Left ventricle myocardium inferior (tissue), 1 donor: ENCODE results near the gene PDRG1. TPM values are rescaled to one million over a fixed set of nuclear protein-coding genes. Genes with fewer than 3 reads are reported as not detected.

Experiments used
- DNase-seq: peaks from one replicate; pipeline ENCODE4 v3.0.0-alpha.2; 2020
- H3K27ac ChIP-seq: fragments of 200-600 bp; replicated peaks from 2 replicates; pipeline ENCODE4 v1.8.0; 2021
- H3K27me3 ChIP-seq: fragments of 200-600 bp; 2 replicates; pipeline ENCODE4 v1.8.0; 2021; ENCODE audit warnings: low read depth
- H3K36me3 ChIP-seq: fragments of 200-600 bp; 2 replicates; pipeline ENCODE4 v1.8.0; 2021
- H3K4me1 ChIP-seq: fragments of 200-600 bp; 2 replicates; pipeline ENCODE4 v1.8.0; 2021
- H3K4me3 ChIP-seq: fragments of 200-600 bp; 2 replicates; pipeline ENCODE4 v1.8.0; 2021; ENCODE audit warnings: mild to moderate bottlenecking, moderate library complexity
- H3K9me3 ChIP-seq: fragments of 200-600 bp; replicated peaks from 2 replicates; pipeline ENCODE4 v1.8.0; 2021
- intact Hi-C: fragments of 100-400 bp; cut with micrococcal nuclease; formaldehyde crosslinking; loops from one replicate; pipeline ENCODE4 v1.11.0; 2022
- total RNA-seq: library from RNA; stranded (reverse); fragmentation: NEBNext Ultra II Directional; extraction: Animal tissue kit (Norgen Biotek cat#: 25700); gene quantifications from one replicate; pipeline ENCODE4 v1.2.1, GENCODE V29; 2021
- TF ChIP-seq, protein P1 (sequence below): fragments of 200-600 bp; IDR thresholded peaks from 2 replicates; pipeline ENCODE4 v1.8.0; 2021; ENCODE audit warnings: antibody characterized with exemption, mild to moderate bottlenecking, borderline replicate concordance
- donor health status: DM: no; HTN: yes; CAD: no; lungs with severe emphysema.

PDRG1 gene
- total RNA-seq, 1 donor from 2014 or later = 10.4 TPM

DNA sequence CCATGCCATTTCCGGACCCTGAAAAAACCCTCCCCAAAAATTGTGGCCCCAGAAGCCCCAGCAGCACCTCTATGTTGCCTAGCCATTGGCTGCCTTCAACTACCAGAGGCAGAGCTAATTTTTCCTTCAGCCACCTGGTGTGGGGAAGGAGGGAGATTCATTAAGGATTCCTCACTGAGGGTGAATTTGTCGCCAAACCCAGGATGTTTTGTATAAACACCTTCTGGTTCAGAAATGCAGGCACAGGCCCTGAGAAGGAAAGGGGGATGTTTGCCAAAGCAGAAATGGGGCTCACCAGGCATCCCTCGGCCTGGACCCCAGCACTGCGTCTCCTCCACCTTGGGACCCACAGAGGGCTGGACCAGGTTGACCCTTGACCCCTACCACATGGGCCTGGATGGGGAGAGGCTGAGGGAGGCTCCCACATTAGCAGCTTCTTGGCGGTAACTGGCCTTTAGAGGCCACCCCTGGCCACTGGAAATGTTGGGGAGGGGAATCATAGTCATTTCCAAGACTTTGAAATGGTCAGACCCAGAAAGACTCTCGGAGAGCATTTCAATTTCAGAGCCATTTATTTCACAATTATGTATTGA is 1.8 kb upstream of the PDRG1 start:
- no peak for DNase-seq
- intact Hi-C loops = loop anchor here (10.0 kb wide), 1 partner anchor 99 kb away; no protein-coding TSS in a partner anchor
- H3K9me3 ChIP-seq = no peaks in the 10 kb centered on the region
- peaks cover 16% of the 10 kb centered on the region for H3K36me3 ChIP-seq
- TF ChIP-seq, protein P1, sequence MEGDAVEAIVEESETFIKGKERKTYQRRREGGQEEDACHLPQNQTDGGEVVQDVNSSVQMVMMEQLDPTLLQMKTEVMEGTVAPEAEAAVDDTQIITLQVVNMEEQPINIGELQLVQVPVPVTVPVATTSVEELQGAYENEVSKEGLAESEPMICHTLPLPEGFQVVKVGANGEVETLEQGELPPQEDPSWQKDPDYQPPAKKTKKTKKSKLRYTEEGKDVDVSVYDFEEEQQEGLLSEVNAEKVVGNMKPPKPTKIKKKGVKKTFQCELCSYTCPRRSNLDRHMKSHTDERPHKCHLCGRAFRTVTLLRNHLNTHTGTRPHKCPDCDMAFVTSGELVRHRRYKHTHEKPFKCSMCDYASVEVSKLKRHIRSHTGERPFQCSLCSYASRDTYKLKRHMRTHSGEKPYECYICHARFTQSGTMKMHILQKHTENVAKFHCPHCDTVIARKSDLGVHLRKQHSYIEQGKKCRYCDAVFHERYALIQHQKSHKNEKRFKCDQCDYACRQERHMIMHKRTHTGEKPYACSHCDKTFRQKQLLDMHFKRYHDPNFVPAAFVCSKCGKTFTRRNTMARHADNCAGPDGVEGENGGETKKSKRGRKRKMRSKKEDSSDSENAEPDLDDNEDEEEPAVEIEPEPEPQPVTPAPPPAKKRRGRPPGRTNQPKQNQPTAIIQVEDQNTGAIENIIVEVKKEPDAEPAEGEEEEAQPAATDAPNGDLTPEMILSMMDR = no peak
- peaks cover 34% of the 10 kb centered on the region for H3K27me3 ChIP-seq
- H3K27ac ChIP-seq = no peak overlapping the region
- H3K4me1 ChIP-seq = peaks cover 22% of the 10 kb centered on the region
- H3K4me3 ChIP-seq = no peak overlapping the region

DNA sequence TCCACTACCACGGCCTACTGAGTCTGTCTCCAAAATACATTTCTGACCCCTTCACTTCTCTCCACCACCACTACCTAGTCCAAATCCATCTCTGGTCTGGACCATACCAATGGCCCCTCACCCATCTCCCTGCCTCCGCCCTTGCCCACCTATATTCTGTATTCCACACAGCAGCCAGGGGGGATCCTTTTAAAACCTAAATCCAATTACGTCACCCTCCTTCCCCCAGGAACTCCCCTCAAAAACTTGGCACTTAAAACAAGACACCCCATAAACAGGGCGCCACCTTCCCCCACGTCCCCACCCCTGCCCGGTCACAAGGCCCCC is 680 bp downstream of the PDRG1 start:
- peak overlapping the region; percentile 97 for H3K4me3 ChIP-seq
- no peak for DNase-seq
- peaks cover 15% of the 10 kb centered on the region for H3K27me3 ChIP-seq
- TF ChIP-seq, protein P1 = no peak
- peaks cover 3% of the 10 kb centered on the region for H3K9me3 ChIP-seq
- H3K27ac ChIP-seq = peak overlapping the region; percentile 87
- peaks cover 41% of the 10 kb centered on the region for H3K36me3 ChIP-seq
- intact Hi-C loops = loop anchor here (10.0 kb wide), 1 partner anchor 96 kb away; no protein-coding TSS in a partner anchor
- peaks cover 22% of the 10 kb centered on the region for H3K4me1 ChIP-seq

DNA sequence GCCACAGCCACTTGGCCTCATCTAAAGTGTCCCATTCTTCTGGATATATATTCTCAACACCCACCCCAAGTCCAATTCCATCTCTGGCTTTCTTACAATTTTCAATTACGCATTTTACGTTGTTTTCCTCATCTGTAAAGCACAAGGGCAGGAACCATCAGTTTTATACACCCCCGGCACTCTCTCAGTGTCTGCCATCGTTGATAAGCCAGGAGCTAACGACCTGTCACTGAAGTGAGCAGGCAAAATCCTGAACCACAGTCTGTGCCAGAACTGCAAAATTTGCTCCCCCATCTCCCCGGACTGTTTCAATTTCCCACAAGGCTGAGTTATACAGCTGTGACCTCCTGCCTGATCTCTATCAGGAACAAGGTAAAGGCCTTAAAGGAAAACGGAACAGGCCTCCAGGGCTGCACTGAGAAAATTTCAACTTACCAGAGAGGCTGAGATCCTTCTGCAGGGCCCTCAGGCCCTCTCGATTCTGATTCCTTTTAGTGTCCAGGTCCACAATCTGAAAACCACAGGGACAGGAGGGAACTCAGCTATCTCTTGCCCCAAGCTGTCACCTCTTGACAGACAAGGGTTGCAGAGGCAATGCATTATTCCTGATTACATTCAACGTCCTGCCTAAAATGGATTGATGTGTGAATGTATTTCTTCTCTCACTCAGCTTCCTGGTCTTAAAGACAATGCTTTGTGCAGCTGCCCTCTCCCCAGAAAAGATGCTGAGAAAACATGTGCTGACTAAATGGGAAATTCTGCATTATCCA is 1.8 kb downstream of the PDRG1 start:
- Histone ChIP-seq H3K4me3 (peak overlapping the region; percentile 97), H3K36me3 (peaks cover 52% of the 10 kb centered on the region), H3K27me3 (peaks cover 4% of the 10 kb centered on the region), H3K4me1 (peaks cover 22% of the 10 kb centered on the region), H3K9me3 (peaks cover 3% of the 10 kb centered on the region), H3K27ac (no peak overlapping the region)
- no peak for DNase-seq
- intact Hi-C loops = loop anchor here (10.0 kb wide), 1 partner anchor 95 kb away; no protein-coding TSS in a partner anchor
- TF ChIP-seq, protein P1 = no peak

DNA sequence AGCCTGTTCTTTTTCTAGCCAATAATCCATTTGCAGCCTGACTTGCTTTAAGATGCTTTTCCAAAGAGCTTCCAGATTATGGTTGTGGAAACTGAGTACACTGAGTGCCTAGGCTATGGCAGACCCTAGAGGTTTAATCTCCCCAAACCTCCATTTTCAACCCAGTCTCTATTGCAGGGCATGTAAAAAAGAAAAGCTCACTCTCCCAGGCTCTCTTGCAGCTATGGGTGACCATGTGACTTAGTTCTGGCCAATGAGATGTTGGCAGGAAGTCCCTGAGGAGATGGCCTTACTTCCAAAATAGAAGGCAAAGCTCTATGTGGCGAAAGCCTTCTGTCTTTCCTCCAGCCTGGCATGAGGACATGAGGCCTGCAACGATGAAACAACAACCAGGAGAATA is 3.8 kb downstream of the PDRG1 start:
- peaks cover 3% of the 10 kb centered on the region for H3K9me3 ChIP-seq
- H3K4me3 ChIP-seq = no peak overlapping the region
- H3K4me1 ChIP-seq = peaks cover 31% of the 10 kb centered on the region
- intact Hi-C loops = no loop called here
- no peaks in the 10 kb centered on the region for H3K27me3 ChIP-seq
- TF ChIP-seq, protein P1 = no peak
- no peak overlapping the region for H3K27ac ChIP-seq
- no peak for DNase-seq
- peaks cover 59% of the 10 kb centered on the region for H3K36me3 ChIP-seq

DNA sequence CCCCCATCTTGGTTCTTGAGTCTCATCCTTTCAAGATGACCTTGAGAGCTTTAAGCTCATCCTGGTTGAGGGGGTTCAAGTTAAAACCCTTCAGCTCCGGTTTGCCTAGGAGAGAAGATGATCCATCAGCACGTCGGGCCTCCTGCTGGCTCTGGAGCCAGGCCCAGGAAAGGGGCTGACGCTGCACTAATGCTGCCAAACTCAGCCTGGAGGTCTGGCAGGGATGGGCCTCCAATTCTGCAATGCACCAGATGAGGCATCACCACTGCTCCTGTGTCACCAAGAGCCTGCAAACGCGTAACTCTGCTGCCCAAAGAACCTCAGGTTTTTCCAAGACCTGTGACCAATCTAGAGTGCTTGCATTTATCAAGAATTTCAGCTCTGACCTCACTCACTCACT is 6.1 kb downstream of the PDRG1 start:
- peaks cover 3% of the 10 kb centered on the region for H3K9me3 ChIP-seq
- no peak overlapping the region for H3K4me3 ChIP-seq
- peaks cover 30% of the 10 kb centered on the region for H3K4me1 ChIP-seq
- H3K36me3 ChIP-seq = peaks cover 59% of the 10 kb centered on the region
- intact Hi-C loops = no loop called here
- TF ChIP-seq, protein P1 = no peak
- no peak for DNase-seq
- H3K27me3 ChIP-seq = no peaks in the 10 kb centered on the region
- H3K27ac ChIP-seq = no peak overlapping the region
